GM23338 (cell line): ENCODE data around the gene CXCL10.

Experiments used
- EZH2 ChIP-seq: fragments of 200-600 bp; sonication (generic); IDR thresholded peaks from one replicate; pipeline ENCODE4 v1.8.0; 2017; ENCODE audit warnings: antibody characterized with exemption, mild to moderate bottlenecking, low read depth; ENCODE audit not compliant: unreplicated experiment
- EZH2phosphoT487 ChIP-seq: fragments of 200-600 bp; sonication (generic); IDR thresholded peaks from one replicate; pipeline ENCODE4 v1.8.1; 2018; ENCODE audit warnings: antibody characterized with exemption; ENCODE audit not compliant: unreplicated experiment
- JUNB ChIP-seq: IDR thresholded peaks from one replicate; pipeline ENCODE4 v1.6.1; 2016; ENCODE audit warnings: antibody characterized with exemption; ENCODE audit not compliant: unreplicated experiment
- POLR2AphosphoS5 ChIP-seq: IDR thresholded peaks from 2 replicates; pipeline ENCODE4 v1.6.1; 2016; ENCODE audit warnings: antibody characterized with exemption, low read depth
- TF ChIP-seq, protein P1 (sequence below), 2 experiments: fragments of 200-600 bp in 1 of 2; sonication (generic) in 1 of 2; conservative IDR thresholded peaks; 2 replicates each; pipeline versions ENCODE4 v1.5.1 to v1.6.1; 2016 to 2017; ENCODE audit warnings: antibody characterized with exemption in 2 of 2, low read depth in 2 of 2, mild to moderate bottlenecking in 2 of 2, moderate library complexity in 1 of 2
- TF ChIP-seq, protein P2 (sequence below): IDR thresholded peaks from one replicate; pipeline ENCODE4 v1.6.1; 2018; ENCODE audit warnings: antibody characterized with exemption; ENCODE audit not compliant: unreplicated experiment

- TF ChIP-seq, protein P1, sequence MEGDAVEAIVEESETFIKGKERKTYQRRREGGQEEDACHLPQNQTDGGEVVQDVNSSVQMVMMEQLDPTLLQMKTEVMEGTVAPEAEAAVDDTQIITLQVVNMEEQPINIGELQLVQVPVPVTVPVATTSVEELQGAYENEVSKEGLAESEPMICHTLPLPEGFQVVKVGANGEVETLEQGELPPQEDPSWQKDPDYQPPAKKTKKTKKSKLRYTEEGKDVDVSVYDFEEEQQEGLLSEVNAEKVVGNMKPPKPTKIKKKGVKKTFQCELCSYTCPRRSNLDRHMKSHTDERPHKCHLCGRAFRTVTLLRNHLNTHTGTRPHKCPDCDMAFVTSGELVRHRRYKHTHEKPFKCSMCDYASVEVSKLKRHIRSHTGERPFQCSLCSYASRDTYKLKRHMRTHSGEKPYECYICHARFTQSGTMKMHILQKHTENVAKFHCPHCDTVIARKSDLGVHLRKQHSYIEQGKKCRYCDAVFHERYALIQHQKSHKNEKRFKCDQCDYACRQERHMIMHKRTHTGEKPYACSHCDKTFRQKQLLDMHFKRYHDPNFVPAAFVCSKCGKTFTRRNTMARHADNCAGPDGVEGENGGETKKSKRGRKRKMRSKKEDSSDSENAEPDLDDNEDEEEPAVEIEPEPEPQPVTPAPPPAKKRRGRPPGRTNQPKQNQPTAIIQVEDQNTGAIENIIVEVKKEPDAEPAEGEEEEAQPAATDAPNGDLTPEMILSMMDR (conservative IDR thresholded peaks at IDR 0.05; ENCODE audit: low read depth in 2 of 2), result no peak
- TF ChIP-seq EZH2 (no peak), JUNB (no peak), POLR2AphosphoS5 (no peak), EZH2phosphoT487 (no peak)
- TF ChIP-seq, protein P2, sequence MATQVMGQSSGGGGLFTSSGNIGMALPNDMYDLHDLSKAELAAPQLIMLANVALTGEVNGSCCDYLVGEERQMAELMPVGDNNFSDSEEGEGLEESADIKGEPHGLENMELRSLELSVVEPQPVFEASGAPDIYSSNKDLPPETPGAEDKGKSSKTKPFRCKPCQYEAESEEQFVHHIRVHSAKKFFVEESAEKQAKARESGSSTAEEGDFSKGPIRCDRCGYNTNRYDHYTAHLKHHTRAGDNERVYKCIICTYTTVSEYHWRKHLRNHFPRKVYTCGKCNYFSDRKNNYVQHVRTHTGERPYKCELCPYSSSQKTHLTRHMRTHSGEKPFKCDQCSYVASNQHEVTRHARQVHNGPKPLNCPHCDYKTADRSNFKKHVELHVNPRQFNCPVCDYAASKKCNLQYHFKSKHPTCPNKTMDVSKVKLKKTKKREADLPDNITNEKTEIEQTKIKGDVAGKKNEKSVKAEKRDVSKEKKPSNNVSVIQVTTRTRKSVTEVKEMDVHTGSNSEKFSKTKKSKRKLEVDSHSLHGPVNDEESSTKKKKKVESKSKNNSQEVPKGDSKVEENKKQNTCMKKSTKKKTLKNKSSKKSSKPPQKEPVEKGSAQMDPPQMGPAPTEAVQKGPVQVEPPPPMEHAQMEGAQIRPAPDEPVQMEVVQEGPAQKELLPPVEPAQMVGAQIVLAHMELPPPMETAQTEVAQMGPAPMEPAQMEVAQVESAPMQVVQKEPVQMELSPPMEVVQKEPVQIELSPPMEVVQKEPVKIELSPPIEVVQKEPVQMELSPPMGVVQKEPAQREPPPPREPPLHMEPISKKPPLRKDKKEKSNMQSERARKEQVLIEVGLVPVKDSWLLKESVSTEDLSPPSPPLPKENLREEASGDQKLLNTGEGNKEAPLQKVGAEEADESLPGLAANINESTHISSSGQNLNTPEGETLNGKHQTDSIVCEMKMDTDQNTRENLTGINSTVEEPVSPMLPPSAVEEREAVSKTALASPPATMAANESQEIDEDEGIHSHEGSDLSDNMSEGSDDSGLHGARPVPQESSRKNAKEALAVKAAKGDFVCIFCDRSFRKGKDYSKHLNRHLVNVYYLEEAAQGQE, result no peak
These were observed 6.1 kb downstream of the CXCL10 start for GRCh38 chr4:76017056-76017686.
